Measurements from ENCODE around the gene SLC12A1.

Gene SLC12A1

DNA sequence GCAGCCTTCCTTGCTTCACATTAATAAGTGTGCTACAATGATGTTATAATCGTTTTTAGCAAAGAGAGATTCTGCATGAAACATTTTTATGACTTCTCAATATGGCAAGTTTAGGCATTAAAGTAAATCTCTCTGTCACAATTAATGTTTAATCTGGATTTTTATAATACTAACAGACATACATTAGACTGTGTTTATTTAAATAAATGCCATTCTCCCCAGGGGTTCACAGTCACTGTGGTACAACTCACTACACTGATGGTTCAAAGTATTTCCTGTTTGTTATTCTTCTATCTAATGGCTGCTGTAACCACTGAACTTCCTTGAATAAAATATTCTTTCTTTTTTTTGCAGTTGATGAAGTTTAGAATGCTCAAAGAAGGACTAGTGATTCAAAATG is 59.0 kb downstream of the SLC12A1 start:
- TF ChIP-seq, protein P1, sequence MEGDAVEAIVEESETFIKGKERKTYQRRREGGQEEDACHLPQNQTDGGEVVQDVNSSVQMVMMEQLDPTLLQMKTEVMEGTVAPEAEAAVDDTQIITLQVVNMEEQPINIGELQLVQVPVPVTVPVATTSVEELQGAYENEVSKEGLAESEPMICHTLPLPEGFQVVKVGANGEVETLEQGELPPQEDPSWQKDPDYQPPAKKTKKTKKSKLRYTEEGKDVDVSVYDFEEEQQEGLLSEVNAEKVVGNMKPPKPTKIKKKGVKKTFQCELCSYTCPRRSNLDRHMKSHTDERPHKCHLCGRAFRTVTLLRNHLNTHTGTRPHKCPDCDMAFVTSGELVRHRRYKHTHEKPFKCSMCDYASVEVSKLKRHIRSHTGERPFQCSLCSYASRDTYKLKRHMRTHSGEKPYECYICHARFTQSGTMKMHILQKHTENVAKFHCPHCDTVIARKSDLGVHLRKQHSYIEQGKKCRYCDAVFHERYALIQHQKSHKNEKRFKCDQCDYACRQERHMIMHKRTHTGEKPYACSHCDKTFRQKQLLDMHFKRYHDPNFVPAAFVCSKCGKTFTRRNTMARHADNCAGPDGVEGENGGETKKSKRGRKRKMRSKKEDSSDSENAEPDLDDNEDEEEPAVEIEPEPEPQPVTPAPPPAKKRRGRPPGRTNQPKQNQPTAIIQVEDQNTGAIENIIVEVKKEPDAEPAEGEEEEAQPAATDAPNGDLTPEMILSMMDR (IDR thresholded peaks at IDR 0.05; ENCODE audit: extremely low read depth, missing control alignments), result no peak
- DNase-seq (ENCODE audit: low spot score), result no peak

DNA sequence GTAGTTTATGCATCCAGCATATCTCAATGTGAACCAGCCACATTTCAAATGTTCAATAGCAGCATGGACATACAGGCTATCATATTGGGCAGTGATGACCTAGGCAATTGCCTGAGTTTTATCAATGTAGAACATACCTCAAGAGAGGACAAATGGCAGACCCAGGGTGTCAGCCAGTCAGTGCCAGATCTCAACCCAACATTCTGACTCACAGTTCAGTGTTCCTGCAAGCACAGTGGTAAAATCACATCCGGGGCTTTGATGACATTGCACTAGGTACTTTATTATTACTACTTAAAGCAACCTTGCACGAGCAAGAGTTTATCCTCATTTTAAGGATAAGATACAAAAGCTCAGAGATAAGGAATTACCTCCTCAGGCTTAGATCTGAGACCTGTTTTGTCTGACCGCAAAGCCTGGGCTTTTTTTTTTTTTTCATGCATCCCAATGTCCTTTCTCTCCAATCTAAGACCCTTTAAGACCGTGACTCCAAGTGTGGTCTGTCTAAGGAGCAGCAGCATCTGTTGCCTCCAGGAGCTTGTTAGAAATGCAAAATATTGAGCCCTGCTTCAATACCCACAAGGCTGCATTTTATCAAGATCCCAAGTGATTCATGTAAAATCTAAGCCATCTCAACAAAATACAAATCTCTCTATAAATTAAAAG is 60.1 kb downstream of the SLC12A1 start:
- TF ChIP-seq, protein P1 (IDR thresholded peaks at IDR 0.05; ENCODE audit: extremely low read depth, missing control alignments), result no peak
- DNase-seq (ENCODE audit: low spot score), result no peak

DNA sequence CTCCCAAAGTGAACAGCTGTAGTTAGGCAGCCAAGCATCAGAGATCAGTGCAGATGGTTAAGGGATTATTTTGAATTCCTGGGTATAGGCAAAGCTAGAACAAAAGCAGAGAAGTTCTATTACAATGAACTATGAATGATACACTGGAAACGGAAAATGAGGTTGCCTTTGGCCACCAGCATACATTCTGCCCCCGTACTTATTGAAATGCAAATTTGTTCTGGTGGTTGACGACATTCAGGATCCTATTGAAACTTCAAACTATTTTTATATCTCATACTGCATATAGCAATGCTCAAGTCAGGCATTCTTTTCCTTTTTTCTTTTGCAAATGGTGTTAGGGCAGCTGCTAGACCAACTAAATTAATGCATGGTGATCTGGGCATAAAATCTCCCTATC is 61.7 kb downstream of the SLC12A1 start:
- no peak for DNase-seq (ENCODE audit: low spot score)
- TF ChIP-seq, protein P1 (IDR thresholded peaks at IDR 0.05; ENCODE audit: extremely low read depth, missing control alignments), result no peak

DNA sequence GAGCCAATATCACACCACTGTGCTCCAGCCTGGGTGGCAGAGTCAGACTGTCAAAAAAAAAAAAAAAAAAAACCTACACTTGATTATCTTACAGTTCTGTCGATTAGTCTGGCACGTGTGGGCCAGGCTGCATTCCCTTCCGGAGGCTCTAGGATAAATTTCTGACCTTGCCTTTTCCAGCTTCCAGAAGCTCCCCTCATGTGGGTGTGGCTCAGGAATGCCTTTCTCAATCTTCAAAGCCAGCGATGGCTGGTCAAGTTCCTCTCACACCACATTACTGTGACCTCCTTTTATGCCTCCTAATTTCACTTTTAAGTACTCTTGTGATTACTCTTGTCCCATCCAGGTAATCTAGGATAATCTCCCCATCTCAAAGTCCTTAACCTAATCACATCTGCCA is 66.9 kb downstream of the SLC12A1 start:
- DNase-seq (ENCODE audit: low spot score), result no peak
- TF ChIP-seq, protein P1 (IDR thresholded peaks at IDR 0.05; ENCODE audit: extremely low read depth, missing control alignments), result no peak

DNA sequence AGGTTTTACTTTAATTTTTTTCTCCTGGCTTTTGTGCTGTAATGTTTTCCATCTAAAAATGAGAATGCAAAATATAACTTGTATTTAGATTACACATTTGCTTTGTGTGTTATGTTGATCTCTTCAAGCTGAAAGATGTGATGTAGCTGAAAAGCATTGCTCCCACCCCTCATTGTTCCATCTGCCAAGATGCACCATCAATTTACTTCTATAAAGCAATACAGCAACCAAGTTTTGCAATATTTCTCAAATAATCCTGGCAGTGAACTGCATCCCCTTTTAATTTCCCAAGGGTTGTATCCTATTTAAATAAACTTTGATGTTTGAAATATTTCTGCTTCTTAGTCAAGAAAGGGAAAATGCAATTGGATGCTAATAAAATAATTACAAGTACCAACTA is 72.6 kb downstream of the SLC12A1 start:
- TF ChIP-seq, protein P1 (IDR thresholded peaks at IDR 0.05; ENCODE audit: extremely low read depth, missing control alignments), result no peak
- DNase-seq (ENCODE audit: low spot score), result no peak

DNA sequence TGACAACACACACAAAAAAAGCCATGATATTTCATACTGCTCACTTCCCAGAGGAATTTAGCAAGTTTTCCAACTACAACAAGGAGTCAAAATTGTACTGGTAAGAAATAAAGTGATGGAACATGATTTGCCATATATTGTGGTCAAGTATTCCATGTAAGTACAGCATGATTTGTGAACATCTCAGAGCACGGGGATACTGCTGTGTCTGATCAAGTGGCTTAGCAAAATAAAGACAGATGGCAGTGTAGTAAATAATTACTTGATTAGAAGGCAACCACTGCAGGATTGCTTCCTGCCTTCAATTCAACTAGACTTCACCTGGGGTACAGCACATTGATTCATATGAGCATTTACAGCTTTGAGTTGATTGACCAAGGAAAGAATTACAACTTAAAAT is 73.5 kb downstream of the SLC12A1 start:
- DNase-seq (ENCODE audit: low spot score), result no peak
- TF ChIP-seq, protein P1 (IDR thresholded peaks at IDR 0.05; ENCODE audit: extremely low read depth, missing control alignments), result no peak

DNA sequence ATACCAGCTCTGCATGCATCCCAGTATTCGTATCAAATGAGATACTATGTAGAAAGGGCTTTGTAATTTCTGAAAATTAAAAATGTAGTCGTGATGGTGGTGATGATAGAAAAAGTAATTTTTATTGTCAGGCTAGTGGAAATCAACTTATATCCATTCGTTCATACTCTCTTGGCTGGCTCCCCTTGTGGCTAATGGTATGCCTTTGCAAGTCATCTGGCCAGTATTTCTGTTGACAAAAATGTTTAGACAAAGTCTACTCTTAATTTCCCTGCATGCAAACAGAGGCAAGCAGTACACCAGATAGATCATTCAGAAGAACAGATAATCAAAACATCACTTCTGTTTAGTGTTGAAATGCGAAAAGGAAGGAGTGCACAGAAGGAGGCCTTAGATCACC is 75.6 kb downstream of the SLC12A1 start:
- TF ChIP-seq, protein P1 (IDR thresholded peaks at IDR 0.05; ENCODE audit: extremely low read depth, missing control alignments), result no peak
- DNase-seq (ENCODE audit: low spot score), result no peak

All from GM20000 (cell line).